Measurements from ENCODE around the gene TARS1. TPM values are rescaled to one million over a fixed set of nuclear protein-coding genes. Genes with fewer than 3 reads are reported as not detected.

Gene TARS1
- total RNA-seq, 1 experiment from 2014 or later, result 304 TPM

DNA sequence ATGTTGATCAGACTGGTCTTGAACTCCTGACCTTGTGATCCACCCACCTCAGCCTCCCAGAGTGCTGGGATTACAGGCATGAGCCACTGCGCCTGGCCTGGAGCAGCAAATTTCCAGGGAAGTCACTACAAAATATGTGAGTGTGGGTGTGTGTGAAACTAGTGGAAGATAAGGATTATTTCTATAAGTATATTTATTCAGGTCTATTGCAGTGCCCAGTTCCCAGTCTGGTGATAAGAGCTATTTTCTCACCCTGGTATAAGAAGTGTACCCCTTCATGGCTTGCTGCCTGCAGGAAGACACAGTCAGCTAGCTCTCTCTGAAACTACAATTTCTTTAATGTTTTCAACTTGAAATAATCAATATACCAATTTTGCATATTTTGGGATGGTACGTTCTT, 37.1 kb downstream of the TARS1 start:
- H3K4me3 Mint-ChIP-seq, result no peak overlapping the region
- peaks cover 40% of the 10 kb centered on the region for H3K4me1 Mint-ChIP-seq
- CTCF ChIA-PET, result no interaction called here
- peaks cover 17% of the 10 kb centered on the region for H3K9me3 Mint-ChIP-seq
- ATAC-seq (no peak), DNase-seq (ENCODE audit: low spot score) (no peak)
- no peak overlapping the region for H3K27ac Mint-ChIP-seq
- TF ChIP-seq NFE2L1 (CRISPR knock-in tag; IDR thresholded peaks at IDR 0.05) (no peak), JAZF1 (CRISPR knock-in tag; IDR thresholded peaks at IDR 0.05) (no peak), ZNF396 (CRISPR knock-in tag; IDR thresholded peaks at IDR 0.05; ENCODE audit: borderline replicate concordance) (no peak), SMAD3 (CRISPR knock-in tag; IDR thresholded peaks at IDR 0.05; ENCODE audit: borderline replicate concordance) (no peak), ETV6 (CRISPR knock-in tag; IDR thresholded peaks at IDR 0.05) (no peak), NR3C1 (CRISPR knock-in tag; conservative IDR thresholded peaks at IDR 0.05; ENCODE audit: low read depth) (no peak), ZNF219 (CRISPR knock-in tag; IDR thresholded peaks at IDR 0.05; ENCODE audit: borderline replicate concordance) (no peak), GTF2I (CRISPR knock-in tag; conservative IDR thresholded peaks at IDR 0.05) (no peak), JUN (CRISPR knock-in tag; IDR thresholded peaks at IDR 0.05) (no peak), SMAD4 (CRISPR knock-in tag; IDR thresholded peaks at IDR 0.05) (no peak), MXD4 (CRISPR knock-in tag; IDR thresholded peaks at IDR 0.05; ENCODE audit: borderline replicate concordance) (no peak)
- TF ChIP-seq, protein P1, sequence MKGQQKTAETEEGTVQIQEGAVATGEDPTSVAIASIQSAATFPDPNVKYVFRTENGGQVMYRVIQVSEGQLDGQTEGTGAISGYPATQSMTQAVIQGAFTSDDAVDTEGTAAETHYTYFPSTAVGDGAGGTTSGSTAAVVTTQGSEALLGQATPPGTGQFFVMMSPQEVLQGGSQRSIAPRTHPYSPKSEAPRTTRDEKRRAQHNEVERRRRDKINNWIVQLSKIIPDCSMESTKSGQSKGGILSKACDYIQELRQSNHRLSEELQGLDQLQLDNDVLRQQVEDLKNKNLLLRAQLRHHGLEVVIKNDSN (CRISPR knock-in tag; IDR thresholded peaks at IDR 0.05), result no peak
- TF ChIP-seq, protein P2, sequence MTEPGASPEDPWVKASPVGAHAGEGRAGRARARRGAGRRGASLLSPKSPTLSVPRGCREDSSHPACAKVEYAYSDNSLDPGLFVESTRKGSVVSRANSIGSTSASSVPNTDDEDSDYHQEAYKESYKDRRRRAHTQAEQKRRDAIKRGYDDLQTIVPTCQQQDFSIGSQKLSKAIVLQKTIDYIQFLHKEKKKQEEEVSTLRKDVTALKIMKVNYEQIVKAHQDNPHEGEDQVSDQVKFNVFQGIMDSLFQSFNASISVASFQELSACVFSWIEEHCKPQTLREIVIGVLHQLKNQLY (CRISPR knock-in tag; IDR thresholded peaks at IDR 0.05), result no peak
- TF ChIP-seq, protein P3, sequence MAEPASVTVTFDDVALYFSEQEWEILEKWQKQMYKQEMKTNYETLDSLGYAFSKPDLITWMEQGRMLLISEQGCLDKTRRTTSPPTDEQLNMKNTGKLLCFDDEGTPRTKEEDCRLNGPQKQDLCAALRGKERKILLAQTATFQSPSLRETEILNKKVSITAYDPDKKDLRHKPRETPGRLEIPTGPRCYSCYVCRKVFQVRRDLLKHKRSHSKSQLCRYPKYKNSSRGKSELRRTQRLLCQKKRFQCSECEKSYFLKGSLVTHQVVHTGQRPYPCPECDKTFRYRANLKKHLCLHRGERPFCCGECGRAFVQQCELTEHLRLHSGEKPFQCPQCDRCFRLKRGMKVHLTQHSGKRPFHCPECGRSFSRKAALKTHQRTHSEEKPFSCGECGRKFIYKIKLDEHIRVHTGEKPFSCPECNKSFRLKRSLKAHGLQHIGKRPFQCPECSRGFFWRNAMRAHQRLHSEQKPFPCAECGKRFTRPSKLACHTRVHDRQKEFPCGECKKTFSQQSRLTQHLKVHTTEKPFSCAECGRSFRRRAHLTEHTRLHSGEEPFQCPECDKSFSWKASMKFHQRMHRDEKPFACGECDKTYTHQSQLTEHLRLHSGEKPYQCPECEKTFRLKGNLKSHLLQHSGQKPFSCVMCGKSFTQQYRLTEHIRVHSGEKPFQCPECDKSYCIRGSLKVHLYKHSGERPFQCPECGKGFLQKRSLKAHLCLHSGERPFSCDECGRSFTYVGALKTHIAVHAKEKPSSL (CRISPR knock-in tag; conservative IDR thresholded peaks at IDR 0.05), result no peak
- TF ChIP-seq, protein P4, sequence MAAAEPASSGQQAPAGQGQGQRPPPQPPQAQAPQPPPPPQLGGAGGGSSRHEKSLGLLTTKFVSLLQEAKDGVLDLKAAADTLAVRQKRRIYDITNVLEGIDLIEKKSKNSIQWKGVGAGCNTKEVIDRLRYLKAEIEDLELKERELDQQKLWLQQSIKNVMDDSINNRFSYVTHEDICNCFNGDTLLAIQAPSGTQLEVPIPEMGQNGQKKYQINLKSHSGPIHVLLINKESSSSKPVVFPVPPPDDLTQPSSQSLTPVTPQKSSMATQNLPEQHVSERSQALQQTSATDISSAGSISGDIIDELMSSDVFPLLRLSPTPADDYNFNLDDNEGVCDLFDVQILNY (CRISPR knock-in tag; IDR thresholded peaks at IDR 0.05), result no peak
- TF ChIP-seq, protein P5, sequence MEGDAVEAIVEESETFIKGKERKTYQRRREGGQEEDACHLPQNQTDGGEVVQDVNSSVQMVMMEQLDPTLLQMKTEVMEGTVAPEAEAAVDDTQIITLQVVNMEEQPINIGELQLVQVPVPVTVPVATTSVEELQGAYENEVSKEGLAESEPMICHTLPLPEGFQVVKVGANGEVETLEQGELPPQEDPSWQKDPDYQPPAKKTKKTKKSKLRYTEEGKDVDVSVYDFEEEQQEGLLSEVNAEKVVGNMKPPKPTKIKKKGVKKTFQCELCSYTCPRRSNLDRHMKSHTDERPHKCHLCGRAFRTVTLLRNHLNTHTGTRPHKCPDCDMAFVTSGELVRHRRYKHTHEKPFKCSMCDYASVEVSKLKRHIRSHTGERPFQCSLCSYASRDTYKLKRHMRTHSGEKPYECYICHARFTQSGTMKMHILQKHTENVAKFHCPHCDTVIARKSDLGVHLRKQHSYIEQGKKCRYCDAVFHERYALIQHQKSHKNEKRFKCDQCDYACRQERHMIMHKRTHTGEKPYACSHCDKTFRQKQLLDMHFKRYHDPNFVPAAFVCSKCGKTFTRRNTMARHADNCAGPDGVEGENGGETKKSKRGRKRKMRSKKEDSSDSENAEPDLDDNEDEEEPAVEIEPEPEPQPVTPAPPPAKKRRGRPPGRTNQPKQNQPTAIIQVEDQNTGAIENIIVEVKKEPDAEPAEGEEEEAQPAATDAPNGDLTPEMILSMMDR (IDR thresholded peaks at IDR 0.05), result no peak
- POLR2A ChIA-PET, result no interaction called here
- H3K36me3 Mint-ChIP-seq, result peaks cover 59% of the 10 kb centered on the region
- no peaks in the 10 kb centered on the region for H3K27me3 Mint-ChIP-seq (ENCODE audit: low read depth)

DNA sequence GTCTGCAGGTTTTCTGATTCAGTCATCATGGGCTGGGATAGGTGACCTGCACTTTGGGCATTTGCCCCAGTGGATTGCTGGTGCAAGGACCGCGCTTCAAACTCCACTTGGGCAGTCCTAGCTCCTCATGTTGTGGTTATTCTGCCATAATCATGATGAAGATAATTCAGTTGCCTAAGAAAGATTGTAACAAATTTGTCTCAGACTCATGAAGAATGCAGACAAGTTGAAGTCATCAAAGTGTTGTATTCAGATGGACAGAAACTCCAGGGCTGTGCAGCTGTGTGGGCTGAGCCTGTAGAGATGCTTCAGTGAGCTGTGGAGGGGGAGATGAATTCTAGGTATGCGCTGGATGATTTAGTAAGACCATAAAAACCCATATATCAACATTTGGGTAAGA, 38.5 kb downstream of the TARS1 start:
- peaks cover 46% of the 10 kb centered on the region for H3K36me3 Mint-ChIP-seq
- ATAC-seq, result no peak
- H3K27me3 Mint-ChIP-seq (ENCODE audit: low read depth), result peaks cover 9% of the 10 kb centered on the region
- no peak for DNase-seq (ENCODE audit: low spot score)
- H3K4me3 Mint-ChIP-seq, result no peak overlapping the region
- ChIA-PET POLR2A (interaction anchor here (1.2 kb wide), 1 partner anchor 39 kb away, joined by 4 read pairs; the partner anchor contains the start of gene TARS1), CTCF (no interaction called here)
- H3K27ac Mint-ChIP-seq, result no peak overlapping the region
- H3K4me1 Mint-ChIP-seq, result peaks cover 35% of the 10 kb centered on the region
- H3K9me3 Mint-ChIP-seq, result peaks cover 11% of the 10 kb centered on the region
- TF ChIP-seq, protein P6, sequence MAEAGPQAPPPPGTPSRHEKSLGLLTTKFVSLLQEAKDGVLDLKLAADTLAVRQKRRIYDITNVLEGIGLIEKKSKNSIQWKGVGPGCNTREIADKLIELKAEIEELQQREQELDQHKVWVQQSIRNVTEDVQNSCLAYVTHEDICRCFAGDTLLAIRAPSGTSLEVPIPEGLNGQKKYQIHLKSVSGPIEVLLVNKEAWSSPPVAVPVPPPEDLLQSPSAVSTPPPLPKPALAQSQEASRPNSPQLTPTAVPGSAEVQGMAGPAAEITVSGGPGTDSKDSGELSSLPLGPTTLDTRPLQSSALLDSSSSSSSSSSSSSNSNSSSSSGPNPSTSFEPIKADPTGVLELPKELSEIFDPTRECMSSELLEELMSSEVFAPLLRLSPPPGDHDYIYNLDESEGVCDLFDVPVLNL (CRISPR knock-in tag; IDR thresholded peaks at IDR 0.05; ENCODE audit: borderline replicate concordance, low read depth), result no peak
- TF ChIP-seq NFYB (CRISPR knock-in tag; conservative IDR thresholded peaks at IDR 0.05; ENCODE audit: low read depth) (no peak), ZNF423 (CRISPR knock-in tag; IDR thresholded peaks at IDR 0.05) (no peak), MYBL2 (CRISPR knock-in tag; IDR thresholded peaks at IDR 0.05) (no peak)
- TF ChIP-seq, protein P7, sequence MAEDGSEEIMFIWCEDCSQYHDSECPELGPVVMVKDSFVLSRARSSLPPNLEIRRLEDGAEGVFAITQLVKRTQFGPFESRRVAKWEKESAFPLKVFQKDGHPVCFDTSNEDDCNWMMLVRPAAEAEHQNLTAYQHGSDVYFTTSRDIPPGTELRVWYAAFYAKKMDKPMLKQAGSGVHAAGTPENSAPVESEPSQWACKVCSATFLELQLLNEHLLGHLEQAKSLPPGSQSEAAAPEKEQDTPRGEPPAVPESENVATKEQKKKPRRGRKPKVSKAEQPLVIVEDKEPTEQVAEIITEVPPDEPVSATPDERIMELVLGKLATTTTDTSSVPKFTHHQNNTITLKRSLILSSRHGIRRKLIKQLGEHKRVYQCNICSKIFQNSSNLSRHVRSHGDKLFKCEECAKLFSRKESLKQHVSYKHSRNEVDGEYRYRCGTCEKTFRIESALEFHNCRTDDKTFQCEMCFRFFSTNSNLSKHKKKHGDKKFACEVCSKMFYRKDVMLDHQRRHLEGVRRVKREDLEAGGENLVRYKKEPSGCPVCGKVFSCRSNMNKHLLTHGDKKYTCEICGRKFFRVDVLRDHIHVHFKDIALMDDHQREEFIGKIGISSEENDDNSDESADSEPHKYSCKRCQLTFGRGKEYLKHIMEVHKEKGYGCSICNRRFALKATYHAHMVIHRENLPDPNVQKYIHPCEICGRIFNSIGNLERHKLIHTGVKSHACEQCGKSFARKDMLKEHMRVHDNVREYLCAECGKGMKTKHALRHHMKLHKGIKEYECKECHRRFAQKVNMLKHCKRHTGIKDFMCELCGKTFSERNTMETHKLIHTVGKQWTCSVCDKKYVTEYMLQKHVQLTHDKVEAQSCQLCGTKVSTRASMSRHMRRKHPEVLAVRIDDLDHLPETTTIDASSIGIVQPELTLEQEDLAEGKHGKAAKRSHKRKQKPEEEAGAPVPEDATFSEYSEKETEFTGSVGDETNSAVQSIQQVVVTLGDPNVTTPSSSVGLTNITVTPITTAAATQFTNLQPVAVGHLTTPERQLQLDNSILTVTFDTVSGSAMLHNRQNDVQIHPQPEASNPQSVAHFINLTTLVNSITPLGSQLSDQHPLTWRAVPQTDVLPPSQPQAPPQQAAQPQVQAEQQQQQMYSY (CRISPR knock-in tag; IDR thresholded peaks at IDR 0.05), result no peak
- TF ChIP-seq, protein P8, sequence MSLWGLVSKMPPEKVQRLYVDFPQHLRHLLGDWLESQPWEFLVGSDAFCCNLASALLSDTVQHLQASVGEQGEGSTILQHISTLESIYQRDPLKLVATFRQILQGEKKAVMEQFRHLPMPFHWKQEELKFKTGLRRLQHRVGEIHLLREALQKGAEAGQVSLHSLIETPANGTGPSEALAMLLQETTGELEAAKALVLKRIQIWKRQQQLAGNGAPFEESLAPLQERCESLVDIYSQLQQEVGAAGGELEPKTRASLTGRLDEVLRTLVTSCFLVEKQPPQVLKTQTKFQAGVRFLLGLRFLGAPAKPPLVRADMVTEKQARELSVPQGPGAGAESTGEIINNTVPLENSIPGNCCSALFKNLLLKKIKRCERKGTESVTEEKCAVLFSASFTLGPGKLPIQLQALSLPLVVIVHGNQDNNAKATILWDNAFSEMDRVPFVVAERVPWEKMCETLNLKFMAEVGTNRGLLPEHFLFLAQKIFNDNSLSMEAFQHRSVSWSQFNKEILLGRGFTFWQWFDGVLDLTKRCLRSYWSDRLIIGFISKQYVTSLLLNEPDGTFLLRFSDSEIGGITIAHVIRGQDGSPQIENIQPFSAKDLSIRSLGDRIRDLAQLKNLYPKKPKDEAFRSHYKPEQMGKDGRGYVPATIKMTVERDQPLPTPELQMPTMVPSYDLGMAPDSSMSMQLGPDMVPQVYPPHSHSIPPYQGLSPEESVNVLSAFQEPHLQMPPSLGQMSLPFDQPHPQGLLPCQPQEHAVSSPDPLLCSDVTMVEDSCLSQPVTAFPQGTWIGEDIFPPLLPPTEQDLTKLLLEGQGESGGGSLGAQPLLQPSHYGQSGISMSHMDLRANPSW (CRISPR knock-in tag; conservative IDR thresholded peaks at IDR 0.05; ENCODE audit: low read depth), result no peak

Measured in WTC11 (cell line).